GM11168 (cell line): ENCODE data around the gene VAV2.

Experiments used
- in situ Hi-C: fragments of 300-500 bp; cut with MboI; formaldehyde crosslinking; loops from one replicate; pipeline ENCODE4 v1.12.0; 2022; ENCODE audit warnings: low sequenced_read_pairs; ENCODE audit not compliant: unreplicated experiment

Gene VAV2

GRCh38 chr9:133869674-133870405 lies 122.3 kb downstream of the VAV2 start:
- in situ Hi-C loops: no loop called here

GRCh38 chr9:133868203-133868602 lies 123.9 kb downstream of the VAV2 start:
- in situ Hi-C loops: no loop called here

- in situ Hi-C loops: no loop called here
These were observed 125.2 kb downstream of the VAV2 start for GRCh38 chr9:133866946-133867345.

GRCh38 chr9:133864011-133864410 lies 128.1 kb downstream of the VAV2 start:
- in situ Hi-C loops: no loop called here

- in situ Hi-C loops: no loop called here
These were observed 128.9 kb downstream of the VAV2 start for GRCh38 chr9:133863257-133863592.

GRCh38 chr9:133862585-133863256 lies 129.4 kb downstream of the VAV2 start:
- in situ Hi-C loops: no loop called here

GRCh38 chr9:133861692-133862091 lies 130.4 kb downstream of the VAV2 start:
- in situ Hi-C loops: no loop called here

GRCh38 chr9:133861086-133861485 lies 131.0 kb downstream of the VAV2 start:
- in situ Hi-C loops: no loop called here

GRCh38 chr9:133858771-133859170 lies 133.4 kb downstream of the VAV2 start:
- in situ Hi-C loops: no loop called here

- in situ Hi-C loops: no loop called here
These were observed 134.5 kb downstream of the VAV2 start for GRCh38 chr9:133857639-133858038.

GRCh38 chr9:133856798-133857197 lies 135.3 kb downstream of the VAV2 start:
- in situ Hi-C loops: no loop called here

- in situ Hi-C loops: no loop called here
These were observed 136.2 kb downstream of the VAV2 start for GRCh38 chr9:133855802-133856521.

GRCh38 chr9:133855371-133855770 lies 136.8 kb downstream of the VAV2 start:
- in situ Hi-C loops: no loop called here

- in situ Hi-C loops: no loop called here
These were observed 137.4 kb downstream of the VAV2 start for GRCh38 chr9:133854765-133855164.

GRCh38 chr9:133854048-133854447 lies 138.1 kb downstream of the VAV2 start:
- in situ Hi-C loops: no loop called here

- in situ Hi-C loops: no loop called here
These were observed 138.8 kb downstream of the VAV2 start for GRCh38 chr9:133853331-133853730.

- in situ Hi-C loops: no loop called here
These were observed 139.7 kb downstream of the VAV2 start for GRCh38 chr9:133852431-133852830.

- in situ Hi-C loops: no loop called here
These were observed 140.4 kb downstream of the VAV2 start for GRCh38 chr9:133851693-133852092.

- in situ Hi-C loops: no loop called here
These were observed 141.2 kb downstream of the VAV2 start for GRCh38 chr9:133850937-133851336.

- in situ Hi-C loops: no loop called here
These were observed 142.0 kb downstream of the VAV2 start for GRCh38 chr9:133850161-133850560.

- in situ Hi-C loops: no loop called here
These were observed 142.9 kb downstream of the VAV2 start for GRCh38 chr9:133849110-133849670.
